Tibial artery (tissue), 4 donors: ENCODE data around the gene PBXIP1.

ENCODE experiments used
- DNase-seq, 2 donors: peaks; one replicate each; pipeline ENCODE4 v3.0.0-alpha.2; 2019
- H3K27ac ChIP-seq, 2 donors: fragments of 200-600 bp; sonication (generic) in 1 of 2; 1 replicate in 1 of 2; 2 replicates in 1 of 2; pipeline ENCODE4 v1.5.1; 2018 to 2019; ENCODE audit warnings: mild to moderate bottlenecking in 1 of 2
- H3K27me3 ChIP-seq, 2 donors: fragments of 200-600 bp; sonication (generic) in 1 of 2; one replicate each; pipeline versions ENCODE4 v1.5.1 to v1.6.0; 2016 to 2019
- H3K36me3 ChIP-seq, 3 donors: fragments of 200-600 bp; sonication (generic) in 2 of 3; one replicate each; pipeline ENCODE4 v1.5.1; 2016 to 2019; ENCODE audit warnings: mild to moderate bottlenecking in 2 of 3
- H3K4me1 ChIP-seq, 4 donors: fragments of 200-600 bp; sonication (generic) in 2 of 4; 1 replicate in 3 of 4; 2 replicates in 1 of 4; pipeline ENCODE4 v1.5.1; 2016 to 2019
- H3K4me3 ChIP-seq, 2 donors: fragments of 200-600 bp; sonication (generic) in 1 of 2; 1 replicate in 1 of 2; 2 replicates in 1 of 2; pipeline ENCODE4 v1.5.1; 2018 to 2019; ENCODE audit warnings: mild to moderate bottlenecking in 2 of 2
- H3K9me3 ChIP-seq, 3 donors: fragments of 200-600 bp; sonication (generic) in 1 of 3; one replicate each; pipeline ENCODE4 v1.5.1; 2016 to 2019
- intact Hi-C: fragments of 100-400 bp; cut with DNase I; formaldehyde crosslinking; loops from one replicate; pipeline ENCODE4 v1.15.0; 2023; ENCODE audit warnings: low total_unique reads
- TF ChIP-seq, protein P1 (sequence below), 2 experiments: fragments of 200-600 bp in 1 of 2; fragments of 450-650 bp in 1 of 2; IDR thresholded peaks; one replicate each; pipeline ENCODE4 v1.5.1; 2017 to 2019; ENCODE audit warnings: antibody characterized with exemption in 2 of 2, mild to moderate bottlenecking in 1 of 2, moderate library complexity in 1 of 2

PBXIP1 gene

DNA sequence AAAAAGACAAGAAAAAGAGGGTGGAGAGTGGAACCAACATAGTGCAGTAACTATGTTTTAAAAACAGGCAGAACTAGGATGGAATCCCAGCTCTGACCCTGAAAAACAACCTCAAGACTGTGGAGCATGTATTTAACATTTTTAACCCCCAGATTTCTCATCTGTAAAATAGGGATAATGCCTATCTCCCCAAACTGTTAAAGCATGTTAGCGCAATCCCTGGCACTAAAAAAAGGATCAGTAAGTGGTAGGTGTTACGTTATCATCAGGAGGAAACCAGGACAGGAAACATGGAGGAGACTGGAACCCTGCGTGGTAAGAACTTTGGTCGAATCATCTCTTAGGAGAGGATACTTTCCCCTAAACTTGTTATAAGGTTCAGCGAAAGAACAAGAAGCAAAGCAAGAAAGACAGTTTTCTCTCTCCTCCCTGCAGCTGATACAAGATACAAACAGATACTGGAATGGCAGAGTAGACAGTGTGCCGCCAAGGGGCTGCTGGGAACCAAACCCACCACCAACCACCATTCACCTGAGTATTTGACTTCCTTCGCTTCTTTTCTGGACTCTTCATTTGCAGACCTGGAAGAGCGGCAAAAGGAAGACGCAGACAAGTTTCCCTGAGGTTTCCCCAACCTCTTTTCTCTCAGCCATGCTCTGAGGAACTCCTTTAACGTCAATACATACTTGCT is 4.7 kb upstream of the PBXIP1 start:
- Histone ChIP-seq H3K4me3 (peak overlapping the region; percentile 77 to 78), H3K27me3 (no peaks in the 10 kb centered on the region), H3K27ac (peak overlapping the region; percentile 95 to 98), H3K9me3 (no peaks in the 10 kb centered on the region), H3K4me1 (peaks cover 0 to 53% (median 33%) of the 10 kb centered on the region in 4 donors), H3K36me3 (peaks cover 11 to 47% (median 40%) of the 10 kb centered on the region in 3 donors)
- intact Hi-C loops = loop anchor here (5.0 kb wide), 3 partner anchors 37 to 102 kb away; partner anchors contain the start of gene EFNA4
- no peak for DNase-seq
- TF ChIP-seq, protein P1, sequence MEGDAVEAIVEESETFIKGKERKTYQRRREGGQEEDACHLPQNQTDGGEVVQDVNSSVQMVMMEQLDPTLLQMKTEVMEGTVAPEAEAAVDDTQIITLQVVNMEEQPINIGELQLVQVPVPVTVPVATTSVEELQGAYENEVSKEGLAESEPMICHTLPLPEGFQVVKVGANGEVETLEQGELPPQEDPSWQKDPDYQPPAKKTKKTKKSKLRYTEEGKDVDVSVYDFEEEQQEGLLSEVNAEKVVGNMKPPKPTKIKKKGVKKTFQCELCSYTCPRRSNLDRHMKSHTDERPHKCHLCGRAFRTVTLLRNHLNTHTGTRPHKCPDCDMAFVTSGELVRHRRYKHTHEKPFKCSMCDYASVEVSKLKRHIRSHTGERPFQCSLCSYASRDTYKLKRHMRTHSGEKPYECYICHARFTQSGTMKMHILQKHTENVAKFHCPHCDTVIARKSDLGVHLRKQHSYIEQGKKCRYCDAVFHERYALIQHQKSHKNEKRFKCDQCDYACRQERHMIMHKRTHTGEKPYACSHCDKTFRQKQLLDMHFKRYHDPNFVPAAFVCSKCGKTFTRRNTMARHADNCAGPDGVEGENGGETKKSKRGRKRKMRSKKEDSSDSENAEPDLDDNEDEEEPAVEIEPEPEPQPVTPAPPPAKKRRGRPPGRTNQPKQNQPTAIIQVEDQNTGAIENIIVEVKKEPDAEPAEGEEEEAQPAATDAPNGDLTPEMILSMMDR (IDR thresholded peaks at IDR 0.05) = no peak

DNA sequence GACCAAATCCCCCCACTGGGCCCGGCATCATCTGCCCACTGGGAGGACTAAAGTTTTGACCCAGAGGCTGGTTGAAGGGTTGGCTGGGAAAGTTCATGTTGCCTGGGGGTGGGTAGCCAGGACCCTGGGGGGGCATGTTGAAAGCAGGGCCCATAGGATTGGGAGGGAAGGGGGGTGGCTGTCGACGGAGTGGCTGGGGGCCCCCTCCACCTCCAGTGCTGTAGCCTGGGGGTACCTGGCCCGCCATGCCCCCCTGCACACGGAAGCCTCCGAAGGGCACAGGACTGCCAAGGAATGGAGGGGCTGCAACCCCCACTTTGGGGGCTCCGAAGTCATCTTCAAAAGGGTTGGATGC is 3.5 kb upstream of the PBXIP1 start:
- Histone ChIP-seq H3K27ac (no peak overlapping the region), H3K27me3 (no peaks in the 10 kb centered on the region), H3K9me3 (no peaks in the 10 kb centered on the region), H3K4me1 (peaks cover 0 to 62% (median 44%) of the 10 kb centered on the region in 4 donors), H3K4me3 (no peak overlapping the region), H3K36me3 (peaks cover under 1 to 35% (median 28%) of the 10 kb centered on the region in 3 donors)
- intact Hi-C loops = no loop called here
- TF ChIP-seq, protein P1 (IDR thresholded peaks at IDR 0.05) = no peak
- no peak for DNase-seq

- Histone ChIP-seq H3K9me3 (no peaks in the 10 kb centered on the region), H3K36me3 (peaks cover 0 to 30% (median 24%) of the 10 kb centered on the region in 3 donors), H3K27ac (no peak overlapping the region), H3K4me3 (no peak overlapping the region), H3K27me3 (no peaks in the 10 kb centered on the region), H3K4me1 (peaks cover 4 to 67% (median 49%) of the 10 kb centered on the region in 4 donors)
- intact Hi-C loops = no loop called here
- TF ChIP-seq, protein P1 (IDR thresholded peaks at IDR 0.05) = no peak
- DNase-seq = no peak
These were observed 3.0 kb upstream of the PBXIP1 start for GRCh38 chr1:154958681-154959425.

GRCh38 chr1:154958036-154958435 is 2.1 kb upstream of the PBXIP1 start:
- no peak overlapping the region for H3K4me3 ChIP-seq
- H3K27ac ChIP-seq = no peak overlapping the region
- no peaks in the 10 kb centered on the region for H3K9me3 ChIP-seq
- TF ChIP-seq, protein P1 (IDR thresholded peaks at IDR 0.05) = no peak
- intact Hi-C loops = no loop called here
- no peaks in the 10 kb centered on the region for H3K27me3 ChIP-seq
- no peak for DNase-seq
- H3K36me3 ChIP-seq = peaks cover 0 to 22% (median 16%) of the 10 kb centered on the region in 3 donors
- H3K4me1 ChIP-seq = peaks cover 7 to 68% (median 56%) of the 10 kb centered on the region in 4 donors

- intact Hi-C loops = no loop called here
- Histone ChIP-seq H3K27ac (peak overlapping the region; percentile 82 to 83), H3K27me3 (no peaks in the 10 kb centered on the region), H3K4me1 (peaks cover 7 to 66% (median 56%) of the 10 kb centered on the region in 4 donors), H3K9me3 (no peaks in the 10 kb centered on the region), H3K36me3 (peaks cover 0 to 19% (median 14%) of the 10 kb centered on the region in 3 donors), H3K4me3 (no peak overlapping the region)
- DNase-seq = no peak
- TF ChIP-seq, protein P1 (IDR thresholded peaks at IDR 0.05) = no peak
These were observed 1.3 kb upstream of the PBXIP1 start for GRCh38 chr1:154957091-154957657.
